ENCODE measurements around the gene PKN3. TPM values are rescaled to one million over a fixed set of nuclear protein-coding genes. Genes with fewer than 3 reads are reported as not detected.

The PKN3 gene
- total RNA-seq, 4 donors from 2014 or later, result 1.4 to 5.2 (median 3.3) TPM

DNA sequence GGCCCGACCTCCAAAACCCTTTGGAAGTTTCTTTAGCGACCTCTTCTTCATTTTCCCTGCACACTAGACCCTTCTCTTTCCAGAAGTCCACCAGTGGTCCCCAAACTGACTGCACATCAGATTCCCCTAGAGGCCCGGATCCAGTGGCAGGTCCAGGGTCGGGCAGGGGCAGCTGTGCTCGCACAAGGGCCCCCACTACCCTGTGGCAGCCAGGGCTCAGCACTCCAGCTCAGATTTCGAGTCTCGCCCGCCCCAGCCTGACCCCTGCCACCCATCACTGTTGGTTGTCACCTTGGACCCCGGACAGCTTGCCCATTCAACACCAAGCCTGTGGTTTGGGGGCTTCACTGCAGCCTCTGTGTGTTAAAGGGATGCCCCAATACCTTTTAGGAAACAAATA lies 29.4 kb downstream of the PKN3 start:
- no peak overlapping the region for H3K27ac ChIP-seq
- ATAC-seq, result no peak
- H3K36me3 ChIP-seq, result peaks cover 5 to 42% of the 10 kb centered on the region in 2 donors
- in situ Hi-C loops (cut with MboI; ENCODE audit: low sequenced_read_pairs in 4 of 4) (no loop called here), intact Hi-C loops (cut with DNase I; ENCODE audit: low total_unique reads) (loop anchor here (10.0 kb wide), 1 partner anchor 1097 kb away; no protein-coding TSS in a partner anchor)
- no peaks in the 10 kb centered on the region for H3K9me3 ChIP-seq
- DNase-seq, result no peak
- H3K4me3 ChIP-seq, result no peak overlapping the region
- H3K27me3 ChIP-seq, result no peaks in the 10 kb centered on the region
- no peaks in the 10 kb centered on the region for H3K4me1 ChIP-seq
- TF ChIP-seq POLR2A (IDR thresholded peaks at IDR 0.05), result no peak
- TF ChIP-seq, protein P1, sequence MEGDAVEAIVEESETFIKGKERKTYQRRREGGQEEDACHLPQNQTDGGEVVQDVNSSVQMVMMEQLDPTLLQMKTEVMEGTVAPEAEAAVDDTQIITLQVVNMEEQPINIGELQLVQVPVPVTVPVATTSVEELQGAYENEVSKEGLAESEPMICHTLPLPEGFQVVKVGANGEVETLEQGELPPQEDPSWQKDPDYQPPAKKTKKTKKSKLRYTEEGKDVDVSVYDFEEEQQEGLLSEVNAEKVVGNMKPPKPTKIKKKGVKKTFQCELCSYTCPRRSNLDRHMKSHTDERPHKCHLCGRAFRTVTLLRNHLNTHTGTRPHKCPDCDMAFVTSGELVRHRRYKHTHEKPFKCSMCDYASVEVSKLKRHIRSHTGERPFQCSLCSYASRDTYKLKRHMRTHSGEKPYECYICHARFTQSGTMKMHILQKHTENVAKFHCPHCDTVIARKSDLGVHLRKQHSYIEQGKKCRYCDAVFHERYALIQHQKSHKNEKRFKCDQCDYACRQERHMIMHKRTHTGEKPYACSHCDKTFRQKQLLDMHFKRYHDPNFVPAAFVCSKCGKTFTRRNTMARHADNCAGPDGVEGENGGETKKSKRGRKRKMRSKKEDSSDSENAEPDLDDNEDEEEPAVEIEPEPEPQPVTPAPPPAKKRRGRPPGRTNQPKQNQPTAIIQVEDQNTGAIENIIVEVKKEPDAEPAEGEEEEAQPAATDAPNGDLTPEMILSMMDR (IDR thresholded peaks at IDR 0.05 in 4 of 5, conservative IDR thresholded peaks at IDR 0.05 in 1 of 5), result no peak

DNA sequence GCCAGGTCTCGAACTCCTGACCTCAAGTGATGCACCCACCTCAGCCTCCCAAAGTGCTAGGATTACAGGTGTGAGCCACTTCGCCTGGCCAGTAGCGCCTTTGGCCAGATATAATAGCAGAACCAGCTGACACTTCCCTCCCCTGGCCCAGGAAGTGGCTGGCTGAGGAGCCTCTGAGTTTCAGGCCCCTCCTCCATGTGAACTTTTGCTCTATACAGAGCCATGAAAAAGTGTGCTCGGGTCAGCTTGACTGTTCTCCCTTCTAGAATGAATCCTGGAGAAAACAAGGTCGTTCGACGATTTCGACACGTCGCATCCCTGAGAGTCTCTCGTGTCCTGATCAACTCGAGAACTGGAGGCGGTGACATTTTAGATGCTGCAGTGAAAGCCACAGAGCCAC lies 30.3 kb downstream of the PKN3 start:
- peaks cover 5 to 42% of the 10 kb centered on the region in 2 donors for H3K36me3 ChIP-seq
- no peaks in the 10 kb centered on the region for H3K27me3 ChIP-seq
- in situ Hi-C loops (cut with MboI; ENCODE audit: low sequenced_read_pairs in 4 of 4), result no loop called here
- no peak for DNase-seq
- H3K4me3 ChIP-seq, result no peak overlapping the region
- no peak for ATAC-seq
- no peaks in the 10 kb centered on the region for H3K9me3 ChIP-seq
- TF ChIP-seq, protein P1 (IDR thresholded peaks at IDR 0.05 in 4 of 5, conservative IDR thresholded peaks at IDR 0.05 in 1 of 5), result no peak
- no peak for TF ChIP-seq POLR2A (IDR thresholded peaks at IDR 0.05)
- H3K27ac ChIP-seq, result no peak overlapping the region
- intact Hi-C loops (cut with DNase I; ENCODE audit: low total_unique reads), result loop anchor here (10.0 kb wide), 1 partner anchor 1098 kb away; no protein-coding TSS in a partner anchor
- H3K4me1 ChIP-seq, result no peaks in the 10 kb centered on the region

DNA sequence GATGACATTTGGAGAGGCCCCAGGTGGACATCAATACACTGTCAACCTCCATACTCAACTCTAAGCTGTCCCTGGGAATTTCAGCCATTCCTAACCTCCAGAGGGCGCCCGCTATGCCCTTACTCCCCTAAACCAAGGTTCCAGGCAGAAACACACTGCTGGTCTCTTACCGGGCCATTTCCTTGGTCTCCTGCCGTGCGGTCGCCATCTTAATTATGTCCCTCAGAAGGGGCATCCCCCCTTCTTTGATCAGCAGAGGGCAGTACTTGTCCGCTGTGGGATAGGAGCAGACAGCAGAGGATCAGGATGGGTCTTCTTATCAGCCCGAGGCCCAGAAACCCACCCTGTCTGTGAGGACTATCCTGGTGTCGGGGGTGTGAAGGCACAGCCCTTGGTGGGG lies 31.0 kb downstream of the PKN3 start:
- in situ Hi-C loops (cut with MboI; ENCODE audit: low sequenced_read_pairs in 4 of 4) (no loop called here), intact Hi-C loops (cut with DNase I; ENCODE audit: low total_unique reads) (loop anchor here (10.0 kb wide), 1 partner anchor 1098 kb away; no protein-coding TSS in a partner anchor)
- H3K36me3 ChIP-seq, result peaks cover 5 to 42% of the 10 kb centered on the region in 2 donors
- no peaks in the 10 kb centered on the region for H3K4me1 ChIP-seq
- H3K4me3 ChIP-seq, result no peak overlapping the region
- ATAC-seq, result peak; percentile 76 to 82
- H3K27ac ChIP-seq, result peak overlapping the region in 1 of 4 donors; percentile 44
- no peaks in the 10 kb centered on the region for H3K9me3 ChIP-seq
- TF ChIP-seq POLR2A (IDR thresholded peaks at IDR 0.05), result no peak
- TF ChIP-seq, protein P1 (IDR thresholded peaks at IDR 0.05 in 4 of 5, conservative IDR thresholded peaks at IDR 0.05 in 1 of 5), result peak in 4 of 5 experiments; percentile 22 to 55 (median 40)
- H3K27me3 ChIP-seq, result no peaks in the 10 kb centered on the region
- peak in 1 of 2 donors; percentile 53 for DNase-seq

DNA sequence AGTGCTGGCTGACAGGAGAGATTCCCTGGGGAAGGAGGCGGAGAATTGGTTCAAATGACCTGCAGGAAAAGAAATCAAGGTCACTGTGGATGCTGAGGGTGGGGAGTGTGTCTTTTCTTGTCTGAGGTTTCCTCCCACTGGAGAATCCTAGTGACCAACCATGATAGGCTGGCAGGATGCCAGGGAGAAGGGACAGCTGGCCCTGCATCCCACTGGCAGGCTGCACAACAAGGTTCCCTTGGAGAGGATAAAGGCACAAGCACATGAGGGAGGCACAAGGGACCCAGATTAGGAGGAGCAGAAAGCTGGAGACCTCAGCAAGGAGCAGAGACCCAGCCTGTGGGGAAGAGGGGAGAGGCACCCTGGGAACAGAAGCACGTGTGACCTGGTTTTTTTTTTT lies 33.1 kb downstream of the PKN3 start:
- Histone ChIP-seq H3K36me3 (peaks cover 5 to 59% of the 10 kb centered on the region in 2 donors), H3K4me1 (no peaks in the 10 kb centered on the region), H3K27ac (no peak overlapping the region), H3K27me3 (no peaks in the 10 kb centered on the region), H3K4me3 (no peak overlapping the region), H3K9me3 (no peaks in the 10 kb centered on the region)
- TF ChIP-seq POLR2A (IDR thresholded peaks at IDR 0.05), result no peak
- TF ChIP-seq, protein P1 (IDR thresholded peaks at IDR 0.05 in 4 of 5, conservative IDR thresholded peaks at IDR 0.05 in 1 of 5), result no peak
- intact Hi-C loops (cut with DNase I; ENCODE audit: low total_unique reads), result loop anchor here (10.0 kb wide), 1 partner anchor 1101 kb away; no protein-coding TSS in a partner anchor
- DNase-seq (no peak), ATAC-seq (no peak)
- in situ Hi-C loops (cut with MboI; ENCODE audit: low sequenced_read_pairs in 4 of 4), result no loop called here

DNA sequence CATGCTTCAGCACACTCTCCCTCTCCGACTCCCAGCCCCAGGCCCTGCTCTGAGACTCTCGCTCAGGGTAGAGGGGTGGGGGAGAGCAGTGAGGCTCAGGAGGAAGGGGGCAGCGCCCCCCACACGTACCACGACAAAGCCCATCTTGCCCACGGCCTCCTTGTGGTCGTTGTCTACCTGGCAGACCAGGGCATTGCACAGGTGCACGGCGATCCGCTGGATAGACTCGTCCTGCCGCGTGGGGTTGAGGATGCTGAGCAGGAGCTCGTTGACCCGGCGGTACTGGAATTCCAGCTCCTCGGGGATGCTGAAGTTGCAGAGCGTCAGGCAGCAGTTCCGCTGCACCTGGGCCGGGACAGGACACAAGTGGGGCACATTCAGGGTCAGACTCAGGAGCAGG lies 40.1 kb downstream of the PKN3 start:
- no peaks in the 10 kb centered on the region for H3K9me3 ChIP-seq
- intact Hi-C loops (cut with DNase I; ENCODE audit: low total_unique reads), result no loop called here
- in situ Hi-C loops (cut with MboI; ENCODE audit: low sequenced_read_pairs in 4 of 4), result no loop called here
- ATAC-seq (no peak), DNase-seq (no peak)
- no peak overlapping the region for H3K27ac ChIP-seq
- H3K4me3 ChIP-seq, result no peak overlapping the region
- no peaks in the 10 kb centered on the region for H3K4me1 ChIP-seq
- H3K36me3 ChIP-seq, result peaks cover 0 to 54% of the 10 kb centered on the region in 2 donors
- TF ChIP-seq, protein P1 (IDR thresholded peaks at IDR 0.05 in 4 of 5, conservative IDR thresholded peaks at IDR 0.05 in 1 of 5), result no peak
- TF ChIP-seq POLR2A (IDR thresholded peaks at IDR 0.05), result no peak
- H3K27me3 ChIP-seq, result no peaks in the 10 kb centered on the region

Measured in gastrocnemius medialis (tissue), 4 donors.